Bone marrow (tissue), 2 donors: Measurements from ENCODE around the gene MTMR1.
A peak's percentile ranks its signal among the peaks of the same experiment; 100 is the strongest.

Experiments used
- DNase-seq, 2 donors: peaks; one replicate each; lab custom pipeline; 2025; lab: John Stamatoyannopoulos, UW

MTMR1 gene

GRCh38 chrX:150697641-150698040 is 4.4 kb downstream of the MTMR1 start:
- no peak for DNase-seq

DNA sequence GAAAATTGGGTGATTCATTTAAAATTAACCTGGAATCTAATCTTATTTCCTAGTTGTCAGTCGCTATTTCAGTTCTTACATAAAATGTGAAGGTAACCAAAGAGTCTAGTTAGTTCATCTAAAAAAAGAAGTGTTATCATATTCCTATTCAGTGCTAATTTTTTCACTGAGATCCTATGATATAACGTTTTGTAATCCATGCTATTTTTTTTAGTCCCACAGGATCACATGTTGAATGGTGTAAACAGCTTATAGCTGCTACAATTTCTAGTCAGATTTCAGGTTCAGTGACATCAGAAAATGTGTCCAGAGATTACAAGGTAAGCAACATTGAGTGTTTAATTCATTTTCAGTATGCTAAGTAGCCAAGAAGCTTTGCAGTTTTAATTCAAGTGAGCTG is 5.8 kb downstream of the MTMR1 start:
- no peak for DNase-seq

DNA sequence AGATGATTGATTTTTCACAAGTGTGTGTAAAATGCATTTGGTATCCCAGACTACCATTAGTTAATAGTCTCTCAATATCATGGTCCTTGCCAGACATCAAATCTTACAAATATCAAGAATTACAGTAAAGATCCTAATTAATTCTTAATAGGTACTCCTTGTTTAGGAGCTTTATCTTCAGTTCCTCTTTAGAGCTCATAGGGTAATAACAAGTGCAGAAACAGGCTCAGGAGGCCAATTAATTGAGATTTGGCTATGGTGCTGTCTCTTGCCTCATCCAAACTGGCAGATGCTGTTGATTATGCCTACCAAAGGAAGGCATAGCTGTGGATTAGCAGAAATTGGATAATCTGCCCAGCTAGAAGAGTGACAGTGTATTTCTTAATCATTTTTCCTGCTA is 6.9 kb downstream of the MTMR1 start:
- no peak for DNase-seq

GRCh38 chrX:150701377-150701776 is 8.2 kb downstream of the MTMR1 start:
- no peak for DNase-seq

GRCh38 chrX:150702966-150703694 is 9.9 kb downstream of the MTMR1 start:
- no peak for DNase-seq

DNA sequence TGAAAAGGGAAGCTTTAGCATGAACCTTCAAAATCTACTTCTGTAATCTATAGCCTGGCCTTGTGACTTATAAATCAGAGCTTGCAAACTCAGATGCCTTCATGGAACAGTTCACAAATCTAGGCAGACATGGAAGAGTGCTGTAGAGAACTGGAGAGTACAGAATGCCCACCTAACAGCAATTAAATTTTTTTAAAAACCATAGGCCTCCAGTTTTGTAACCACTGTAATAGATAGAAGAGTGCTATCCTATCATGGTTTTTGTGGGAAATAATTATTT is 10.4 kb downstream of the MTMR1 start:
- DNase-seq: no peak

DNA sequence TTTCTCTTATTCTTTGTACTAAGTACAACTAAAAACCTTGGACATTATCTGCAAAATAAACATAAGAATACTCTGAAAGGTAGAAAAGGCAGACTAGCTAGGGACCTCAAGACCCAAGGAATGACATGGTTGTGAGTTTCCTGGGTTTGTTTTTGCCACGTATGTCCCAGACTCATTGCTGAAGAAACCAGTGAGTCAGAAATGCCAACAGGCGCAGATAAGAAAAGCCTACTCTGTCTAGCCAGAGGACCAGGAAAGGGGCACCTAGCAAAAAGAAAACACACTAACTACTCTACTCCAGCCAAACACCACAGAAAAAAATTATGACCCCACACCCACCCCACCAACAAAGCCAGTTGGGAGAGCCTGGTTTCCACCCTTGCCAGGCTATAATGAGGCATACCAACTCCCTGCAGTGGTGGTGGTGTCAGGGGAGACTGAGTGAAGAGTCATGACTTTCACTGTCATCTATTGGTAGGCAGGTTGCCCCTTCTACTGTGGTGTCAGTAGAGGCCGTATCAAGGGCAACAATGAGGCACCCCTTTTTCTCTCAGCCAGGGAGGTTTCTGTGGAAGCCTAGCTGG is 10.9 kb downstream of the MTMR1 start:
- no peak for DNase-seq

- no peak for DNase-seq
Measured at GRCh38 chrX:150712619-150713018, 19.4 kb downstream of the MTMR1 start.

GRCh38 chrX:150715184-150715583 is 22.0 kb downstream of the MTMR1 start:
- no peak for DNase-seq

DNA sequence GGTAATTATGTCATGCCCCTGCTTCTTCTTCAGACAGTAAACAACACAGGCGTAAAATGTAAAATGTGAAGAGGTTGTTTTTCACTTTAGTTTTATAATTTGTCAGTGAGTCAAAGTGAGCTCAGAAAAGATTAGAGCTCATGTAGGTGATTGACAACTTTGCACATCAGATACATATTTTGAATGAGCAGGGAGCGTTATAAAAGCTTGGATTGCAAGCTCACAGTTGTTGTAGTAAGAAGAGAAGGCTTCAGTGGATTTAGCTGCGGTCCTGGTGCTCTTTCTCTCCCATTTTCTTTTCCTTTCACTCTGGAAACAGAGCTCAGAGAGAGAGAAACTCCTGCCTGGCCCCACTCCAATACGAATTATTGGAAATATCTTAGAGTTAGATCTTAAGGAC is 26.4 kb downstream of the MTMR1 start:
- no peak for DNase-seq

DNA sequence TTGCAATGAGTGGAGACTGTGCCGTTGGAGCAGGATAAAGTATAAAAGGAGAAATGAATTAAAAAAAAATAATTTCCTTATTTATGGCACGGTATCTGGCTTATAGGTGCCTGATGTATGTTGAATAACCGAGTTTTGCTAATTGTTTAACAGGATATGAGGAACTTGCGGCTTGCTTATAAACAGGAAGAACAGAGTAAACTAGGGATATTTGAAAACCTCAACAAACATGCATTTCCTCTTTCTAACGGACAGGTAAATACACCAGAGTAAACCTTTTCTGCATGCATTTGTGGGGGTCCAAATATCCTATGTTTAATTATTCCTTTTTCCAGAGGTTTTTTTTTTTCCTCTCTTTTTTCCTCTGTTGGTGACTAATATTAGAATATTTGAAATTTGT is 36.8 kb downstream of the MTMR1 start:
- DNase-seq: no peak

DNA sequence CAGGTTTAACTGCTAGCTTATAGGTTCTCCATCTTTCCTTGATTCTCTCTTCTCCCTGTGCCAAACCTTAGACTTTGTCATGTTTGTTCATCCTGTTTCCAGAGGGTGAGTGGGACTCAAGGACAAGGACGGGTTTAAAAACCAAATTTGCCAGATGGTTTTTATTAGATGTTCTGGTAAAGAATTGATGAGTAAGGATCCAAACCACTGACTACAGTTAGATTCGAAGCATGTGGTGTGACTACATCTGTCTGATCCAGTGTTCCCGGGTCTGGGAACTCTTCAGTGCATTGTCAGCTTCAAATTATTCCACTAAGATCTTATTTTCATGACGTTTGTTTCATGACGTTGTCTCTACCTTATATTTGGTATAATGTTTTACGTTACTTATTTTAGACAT is 37.5 kb downstream of the MTMR1 start:
- DNase-seq: no peak

GRCh38 chrX:150731795-150732194 is 38.6 kb downstream of the MTMR1 start:
- no peak for DNase-seq

GRCh38 chrX:150736475-150736874 is 43.3 kb downstream of the MTMR1 start:
- DNase-seq: peak in 1 of 2 donors; percentile 30

- no peak for DNase-seq
Measured at GRCh38 chrX:150752124-150752523, 58.9 kb downstream of the MTMR1 start.

- DNase-seq: no peak
Measured at GRCh38 chrX:150753357-150753756, 60.2 kb downstream of the MTMR1 start.

DNA sequence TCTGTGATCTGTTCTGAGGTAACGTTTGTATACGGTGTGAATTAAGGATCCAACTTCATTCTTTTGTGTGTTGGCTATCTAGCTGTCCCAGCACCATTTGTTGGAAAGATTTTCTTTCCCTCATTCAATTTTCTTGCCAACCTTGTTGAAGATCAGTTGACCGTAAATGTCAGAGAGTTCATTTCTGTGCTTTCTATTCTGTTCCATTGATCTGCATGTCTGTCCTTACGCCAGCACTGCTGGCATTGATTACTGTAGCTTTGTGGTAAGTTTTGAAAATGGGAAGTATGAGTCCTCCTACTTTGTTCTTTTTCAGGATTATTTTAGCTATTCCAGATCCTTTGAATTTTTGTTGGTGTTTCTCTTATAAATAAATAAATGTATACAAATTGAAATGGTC is 60.8 kb downstream of the MTMR1 start:
- no peak for DNase-seq

- no peak for DNase-seq
Measured at GRCh38 chrX:150757371-150757770, 64.2 kb downstream of the MTMR1 start.

- no peak for DNase-seq
Measured at GRCh38 chrX:150759568-150760416, 66.6 kb downstream of the MTMR1 start.

DNA sequence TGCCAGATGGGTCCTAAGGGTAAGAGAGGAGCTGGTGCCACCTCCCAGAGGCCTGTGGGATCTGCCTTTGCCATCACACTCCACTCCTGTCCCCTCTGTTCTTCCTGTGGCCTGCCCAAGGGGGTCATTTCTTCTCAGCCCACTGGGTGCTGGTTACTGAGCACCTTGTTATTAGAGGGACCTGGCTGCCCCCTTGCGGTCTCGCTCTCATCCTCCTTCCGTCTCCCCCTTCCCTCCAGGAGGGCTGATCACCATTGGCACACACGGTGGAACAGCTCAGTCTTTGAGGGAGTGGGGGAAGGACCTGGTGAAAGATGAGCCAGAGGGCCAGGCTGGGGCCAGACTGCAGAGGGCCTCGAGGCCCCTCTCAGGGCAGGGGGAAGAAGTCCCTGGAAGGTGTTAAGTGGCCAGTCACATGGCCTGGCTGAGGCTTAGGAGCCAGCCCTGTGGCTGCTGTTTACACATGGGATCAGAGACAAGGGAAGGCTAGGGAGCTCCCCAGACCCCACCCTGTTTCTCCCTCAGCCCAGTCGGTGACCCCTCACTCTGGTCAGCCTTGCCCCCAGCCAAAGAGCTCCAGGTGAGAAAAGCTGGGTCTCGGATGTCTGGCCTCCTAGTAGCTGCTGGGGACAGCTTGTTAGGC is 68.1 kb downstream of the MTMR1 start:
- no peak for DNase-seq

- no peak for DNase-seq
Measured at GRCh38 chrX:150761819-150762216, 68.6 kb downstream of the MTMR1 start.

GRCh38 chrX:150762258-150763165 is 69.3 kb downstream of the MTMR1 start:
- no peak for DNase-seq
